Loucy (cell line): Measurements from ENCODE around the gene NNMT.

ENCODE experiments used
- H2AFZ ChIP-seq: fragments of 200-600 bp; sonication (generic); 2 replicates; pipeline ENCODE4 v1.6.0; 2016; ENCODE audit warnings: antibody characterized with exemption, mild to moderate bottlenecking, low read length, moderate library complexity
- H3F3A ChIP-seq: fragments of 200-600 bp; 2 replicates; pipeline ENCODE4 v1.6.0; 2016; ENCODE audit warnings: antibody characterized with exemption, low read depth, mild to moderate bottlenecking
- H3K27me3 ChIP-seq: fragments of 200-600 bp; sonication (generic); 2 replicates; pipeline ENCODE4 v1.6.1; 2014; ENCODE audit warnings: low read length, mild to moderate bottlenecking; ENCODE audit not compliant: insufficient read depth, poor library complexity, severe bottlenecking
- H3K36me3 ChIP-seq: fragments of 200-600 bp; sonication (generic); 2 replicates; pipeline ENCODE4 v1.6.1; 2016; ENCODE audit warnings: low read length; ENCODE audit not compliant: insufficient read depth
- H3K4me1 ChIP-seq: fragments of 200-600 bp; sonication (generic); 2 replicates; pipeline ENCODE4 v1.5.1; 2014; ENCODE audit warnings: low read length, mild to moderate bottlenecking; ENCODE audit not compliant: insufficient read depth, poor library complexity, severe bottlenecking
- H3K4me2 ChIP-seq: fragments of 200-600 bp; sonication (generic); 2 replicates; pipeline ENCODE4 v1.6.0; 2014; ENCODE audit warnings: antibody characterized with exemption, low read length, low read depth, mild to moderate bottlenecking; ENCODE audit not compliant: poor library complexity, severe bottlenecking
- H3K4me3 ChIP-seq: fragments of 200-600 bp; sonication (generic); 2 replicates; pipeline ENCODE4 v1.5.1; 2014; ENCODE audit warnings: low read length, mild to moderate bottlenecking, mixed read lengths; ENCODE audit not compliant: poor library complexity, severe bottlenecking
- H3K79me2 ChIP-seq: fragments of 200-600 bp; sonication (generic); 2 replicates; pipeline ENCODE4 v1.6.1; 2014; ENCODE audit warnings: low read length; ENCODE audit not compliant: insufficient read depth
- H3K9ac ChIP-seq: fragments of 200-600 bp; sonication (generic); 2 replicates; pipeline ENCODE4 v1.6.0; 2014; ENCODE audit warnings: mild to moderate bottlenecking, low read depth, low read length, moderate library complexity; ENCODE audit not compliant: poor library complexity, severe bottlenecking
- H3K9me2 ChIP-seq: fragments of 200-600 bp; sonication (generic); replicated peaks from 2 replicates; pipeline ENCODE4 v1.6.1; 2016; ENCODE audit warnings: low read depth, low read length, mixed read lengths
- H3K9me3 ChIP-seq: fragments of 200-600 bp; sonication (generic); 2 replicates; pipeline ENCODE4 v1.6.1; 2014; ENCODE audit warnings: mild to moderate bottlenecking, antibody characterized with exemption, low read length, low read depth; ENCODE audit not compliant: insufficient read depth
- H4K20me1 ChIP-seq: fragments of 200-600 bp; sonication (generic); 2 replicates; pipeline ENCODE4 v1.6.0; 2014; ENCODE audit warnings: antibody characterized with exemption, low read length, mild to moderate bottlenecking; ENCODE audit not compliant: insufficient read depth, poor library complexity, severe bottlenecking
- EZH2phosphoT487 ChIP-seq: fragments of 200-600 bp; IDR thresholded peaks from 2 replicates; pipeline ENCODE4 v1.6.1; 2018; ENCODE audit warnings: antibody characterized with exemption, mild to moderate bottlenecking, moderate library complexity, borderline replicate concordance
- TF ChIP-seq, protein P1 (sequence below): fragments of 200-600 bp; sonication (generic); conservative IDR thresholded peaks from 2 replicates; pipeline ENCODE4 v1.5.1; 2014; ENCODE audit warnings: mild to moderate bottlenecking, antibody characterized with exemption, low read length

The NNMT gene

DNA sequence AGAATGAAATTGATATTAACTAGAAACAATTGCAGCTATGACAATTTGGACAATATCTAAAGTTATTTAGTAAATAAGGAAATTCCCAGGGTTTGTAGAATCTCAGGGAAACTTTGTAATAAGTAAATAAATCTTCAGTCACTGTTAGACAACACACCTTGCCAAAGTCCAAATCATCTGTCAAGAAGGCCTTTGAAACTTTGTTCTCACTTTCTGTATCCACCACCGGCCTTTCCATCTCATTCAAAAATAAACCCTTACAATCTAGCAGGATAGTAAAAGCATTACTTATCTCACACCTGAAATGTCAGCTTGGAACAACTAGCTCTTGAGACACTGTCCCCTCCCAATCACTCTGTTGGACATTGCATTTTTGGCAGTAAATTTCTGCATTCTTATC lies 7.9 kb downstream of the NNMT start:
- Histone ChIP-seq H3K9me3 (no peaks in the 10 kb centered on the region), H3K4me1 (no peaks in the 10 kb centered on the region), H3K4me3 (no peak overlapping the region), H3K9me2 (no peaks in the 10 kb centered on the region), H2AFZ (no peak overlapping the region), H3K36me3 (no peaks in the 10 kb centered on the region), H4K20me1 (no peaks in the 10 kb centered on the region), H3K4me2 (no peak overlapping the region), H3K79me2 (no peaks in the 10 kb centered on the region), H3K27me3 (peaks cover 2% of the 10 kb centered on the region), H3K9ac (no peak overlapping the region), H3F3A (no peaks in the 10 kb centered on the region)
- TF ChIP-seq, protein P1, sequence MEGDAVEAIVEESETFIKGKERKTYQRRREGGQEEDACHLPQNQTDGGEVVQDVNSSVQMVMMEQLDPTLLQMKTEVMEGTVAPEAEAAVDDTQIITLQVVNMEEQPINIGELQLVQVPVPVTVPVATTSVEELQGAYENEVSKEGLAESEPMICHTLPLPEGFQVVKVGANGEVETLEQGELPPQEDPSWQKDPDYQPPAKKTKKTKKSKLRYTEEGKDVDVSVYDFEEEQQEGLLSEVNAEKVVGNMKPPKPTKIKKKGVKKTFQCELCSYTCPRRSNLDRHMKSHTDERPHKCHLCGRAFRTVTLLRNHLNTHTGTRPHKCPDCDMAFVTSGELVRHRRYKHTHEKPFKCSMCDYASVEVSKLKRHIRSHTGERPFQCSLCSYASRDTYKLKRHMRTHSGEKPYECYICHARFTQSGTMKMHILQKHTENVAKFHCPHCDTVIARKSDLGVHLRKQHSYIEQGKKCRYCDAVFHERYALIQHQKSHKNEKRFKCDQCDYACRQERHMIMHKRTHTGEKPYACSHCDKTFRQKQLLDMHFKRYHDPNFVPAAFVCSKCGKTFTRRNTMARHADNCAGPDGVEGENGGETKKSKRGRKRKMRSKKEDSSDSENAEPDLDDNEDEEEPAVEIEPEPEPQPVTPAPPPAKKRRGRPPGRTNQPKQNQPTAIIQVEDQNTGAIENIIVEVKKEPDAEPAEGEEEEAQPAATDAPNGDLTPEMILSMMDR: no peak
- no peak for TF ChIP-seq EZH2phosphoT487

DNA sequence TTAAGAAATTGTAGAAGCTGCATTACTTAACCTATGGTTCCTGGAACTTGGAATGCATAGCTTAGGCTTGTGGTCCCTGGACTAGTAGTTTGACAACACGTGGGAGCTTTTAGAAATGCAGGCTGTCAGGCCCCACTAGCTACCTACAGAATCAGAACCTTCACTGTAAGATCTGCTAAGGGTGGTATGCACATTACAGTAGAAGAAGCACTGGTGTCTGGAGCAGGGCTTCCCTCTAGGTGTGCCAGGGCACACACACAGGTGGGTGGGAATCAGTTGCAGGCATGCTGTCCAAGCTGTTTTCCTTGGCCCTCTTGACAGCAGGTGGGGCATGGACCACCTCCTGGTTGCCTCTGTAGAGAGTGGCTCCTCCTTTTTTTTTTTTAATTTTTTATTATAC lies 8.8 kb downstream of the NNMT start:
- no peak overlapping the region for H3K4me2 ChIP-seq
- H3K79me2 ChIP-seq: no peaks in the 10 kb centered on the region

DNA sequence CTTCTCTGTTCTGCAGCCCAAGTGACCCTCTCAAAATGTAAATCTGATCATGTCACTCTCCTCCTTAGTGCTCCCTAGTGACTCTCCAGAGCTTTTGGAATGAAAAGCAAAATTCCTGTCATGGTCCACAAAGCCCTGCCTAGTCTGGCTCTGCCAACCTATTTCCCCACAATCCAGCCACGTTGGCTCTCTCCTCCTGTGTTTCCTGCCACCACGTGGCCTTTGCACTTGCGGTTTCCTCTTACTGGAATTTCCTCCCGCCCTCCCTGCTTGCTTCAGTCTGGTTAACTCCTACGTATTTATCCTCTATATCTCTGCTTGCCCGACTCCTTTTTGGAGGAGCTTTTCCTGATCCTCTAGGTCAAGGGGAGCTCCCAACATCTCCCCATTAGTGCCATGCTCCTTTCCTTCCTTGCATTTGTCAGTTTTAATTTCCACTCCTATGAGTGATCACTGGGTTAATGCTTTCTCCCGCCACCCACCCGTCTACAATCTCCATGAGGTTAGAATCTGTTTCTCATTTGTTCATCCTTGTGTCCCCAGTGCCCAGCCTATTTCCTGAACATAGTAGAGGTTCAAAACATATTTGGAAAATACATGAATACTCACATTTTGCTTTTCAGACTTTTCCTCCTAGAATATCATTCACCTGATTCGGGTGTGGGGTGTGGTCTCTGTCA lies 11.5 kb downstream of the NNMT start:
- Histone ChIP-seq H3K9me3 (no peaks in the 10 kb centered on the region), H3K4me3 (no peak overlapping the region), H4K20me1 (no peaks in the 10 kb centered on the region), H3K27me3 (peaks cover 10% of the 10 kb centered on the region), H3K4me1 (no peaks in the 10 kb centered on the region), H3K79me2 (no peaks in the 10 kb centered on the region), H3K9ac (no peak overlapping the region), H3K4me2 (no peak overlapping the region), H3K9me2 (no peaks in the 10 kb centered on the region), H3F3A (no peaks in the 10 kb centered on the region), H2AFZ (no peak overlapping the region), H3K36me3 (no peaks in the 10 kb centered on the region)
- TF ChIP-seq, protein P1: no peak
- no peak for TF ChIP-seq EZH2phosphoT487

More for the DNA sequence above, 8.8 kb downstream of the NNMT start:
- Histone ChIP-seq H3K9ac (no peak overlapping the region), H3K9me3 (no peaks in the 10 kb centered on the region), H3K4me1 (no peaks in the 10 kb centered on the region), H3K36me3 (no peaks in the 10 kb centered on the region), H3F3A (no peaks in the 10 kb centered on the region), H4K20me1 (no peaks in the 10 kb centered on the region), H3K27me3 (peaks cover 10% of the 10 kb centered on the region), H3K9me2 (no peaks in the 10 kb centered on the region), H3K4me3 (no peak overlapping the region), H2AFZ (no peak overlapping the region)
- TF ChIP-seq, protein P1: no peak
- TF ChIP-seq EZH2phosphoT487: no peak
